ENCODE measurements around the gene LAMA3.

Gene LAMA3

DNA sequence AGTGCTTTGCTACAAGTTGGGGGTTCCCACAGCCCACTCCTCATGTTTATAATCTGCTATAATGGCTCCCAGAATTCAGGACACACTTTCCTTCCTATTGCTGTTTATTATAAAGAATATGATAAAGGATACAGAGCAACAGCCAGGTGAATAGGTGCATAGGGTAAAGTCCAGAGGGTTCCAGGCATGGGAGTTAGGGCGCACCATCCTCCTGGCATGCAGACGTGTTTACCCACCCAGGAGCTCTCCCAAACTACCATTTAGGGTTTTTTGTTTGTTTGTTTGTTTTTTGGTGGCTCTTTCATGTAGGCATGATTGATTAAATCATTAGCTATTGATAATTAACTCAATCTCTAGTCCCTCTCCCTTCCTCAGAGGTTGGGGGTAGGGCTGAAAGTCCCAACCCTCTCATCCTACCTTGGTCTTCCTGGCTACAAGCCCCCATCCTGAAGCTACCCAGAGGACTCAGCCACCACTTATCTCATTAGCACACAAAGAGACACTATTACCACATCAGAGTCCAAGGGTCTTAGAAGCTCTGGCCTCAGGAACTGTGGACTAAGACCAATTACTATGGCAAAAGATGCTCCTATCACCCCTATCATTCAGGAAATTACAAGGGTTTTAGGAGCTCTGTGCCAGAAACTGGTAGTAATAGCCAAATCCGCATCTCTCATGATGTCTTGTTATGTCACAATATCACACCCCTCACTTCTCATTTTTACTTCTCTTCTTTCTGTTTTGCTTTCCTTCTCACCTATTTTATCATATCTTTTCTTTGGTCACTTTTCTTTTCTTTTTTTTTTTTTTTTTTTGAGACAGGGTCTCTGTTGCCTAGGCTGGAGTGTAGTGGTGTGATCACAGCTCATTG is 170.4 kb downstream of the LAMA3 start:
- Histone ChIP-seq H2AFZ (ENCODE audit: low read depth, low read length) (no peak overlapping the region), H3K27ac (ENCODE audit: low read length) (no peak overlapping the region), H3K4me2 (ENCODE audit: insufficient read depth, low read length) (no peak overlapping the region), H3K36me3 (ENCODE audit: insufficient read depth, low read length) (no peaks in the 10 kb centered on the region), H3K4me1 (ENCODE audit: insufficient read depth, low read length) (peaks cover 3% of the 10 kb centered on the region), H3K27me3 (ENCODE audit: insufficient read depth, low read length, poor library complexity) (no peaks in the 10 kb centered on the region), H3K4me3 (ENCODE audit: low read depth in 1 of 2, low read length in 2 of 2) (no peak overlapping the region), H4K20me1 (ENCODE audit: insufficient read depth, low read length) (no peaks in the 10 kb centered on the region), H3K9me3 (ENCODE audit: insufficient read depth, low read length, severe bottlenecking) (no peaks in the 10 kb centered on the region), H3K9ac (ENCODE audit: low read depth, low read length) (no peak overlapping the region), H3K79me2 (ENCODE audit: insufficient read depth, low read length) (no peaks in the 10 kb centered on the region)
- no peak for ATAC-seq (ENCODE audit: insufficient read depth, low read depth)
- DNase-seq: no peak
- TF ChIP-seq EZH2 (IDR thresholded peaks at IDR 0.05; ENCODE audit: borderline replicate concordance, low read depth, low read length, severe bottlenecking): no peak
- TF ChIP-seq, protein P1, sequence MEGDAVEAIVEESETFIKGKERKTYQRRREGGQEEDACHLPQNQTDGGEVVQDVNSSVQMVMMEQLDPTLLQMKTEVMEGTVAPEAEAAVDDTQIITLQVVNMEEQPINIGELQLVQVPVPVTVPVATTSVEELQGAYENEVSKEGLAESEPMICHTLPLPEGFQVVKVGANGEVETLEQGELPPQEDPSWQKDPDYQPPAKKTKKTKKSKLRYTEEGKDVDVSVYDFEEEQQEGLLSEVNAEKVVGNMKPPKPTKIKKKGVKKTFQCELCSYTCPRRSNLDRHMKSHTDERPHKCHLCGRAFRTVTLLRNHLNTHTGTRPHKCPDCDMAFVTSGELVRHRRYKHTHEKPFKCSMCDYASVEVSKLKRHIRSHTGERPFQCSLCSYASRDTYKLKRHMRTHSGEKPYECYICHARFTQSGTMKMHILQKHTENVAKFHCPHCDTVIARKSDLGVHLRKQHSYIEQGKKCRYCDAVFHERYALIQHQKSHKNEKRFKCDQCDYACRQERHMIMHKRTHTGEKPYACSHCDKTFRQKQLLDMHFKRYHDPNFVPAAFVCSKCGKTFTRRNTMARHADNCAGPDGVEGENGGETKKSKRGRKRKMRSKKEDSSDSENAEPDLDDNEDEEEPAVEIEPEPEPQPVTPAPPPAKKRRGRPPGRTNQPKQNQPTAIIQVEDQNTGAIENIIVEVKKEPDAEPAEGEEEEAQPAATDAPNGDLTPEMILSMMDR (IDR thresholded peaks at IDR 0.05; ENCODE audit: borderline replicate concordance, extremely low read depth, low read length, poor library complexity, severe bottlenecking): no peak

DNA sequence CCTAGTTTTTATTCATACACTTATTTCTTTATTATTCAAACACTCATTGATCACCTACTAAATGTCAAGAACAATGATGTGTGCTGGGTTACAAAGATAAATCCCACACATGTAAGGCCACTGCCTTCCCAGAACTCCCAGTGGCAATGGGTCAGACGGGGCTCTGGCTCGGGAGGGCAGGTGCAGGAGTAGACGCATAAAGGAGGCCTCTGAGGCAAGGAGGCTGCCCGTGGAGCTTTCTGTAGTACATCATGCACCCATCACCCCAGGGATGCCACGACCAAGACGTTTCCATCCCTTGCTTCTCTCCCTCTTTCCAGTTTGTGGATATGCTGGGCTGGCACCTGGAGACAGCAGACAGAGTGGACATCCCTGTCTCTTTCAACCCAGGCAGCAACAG is 172.1 kb downstream of the LAMA3 start:
- Histone ChIP-seq H3K4me3 (ENCODE audit: low read depth in 1 of 2, low read length in 2 of 2) (no peak overlapping the region), H3K79me2 (ENCODE audit: insufficient read depth, low read length) (no peaks in the 10 kb centered on the region), H3K9me3 (ENCODE audit: insufficient read depth, low read length, severe bottlenecking) (no peaks in the 10 kb centered on the region), H4K20me1 (ENCODE audit: insufficient read depth, low read length) (no peaks in the 10 kb centered on the region), H3K9ac (ENCODE audit: low read depth, low read length) (no peak overlapping the region), H2AFZ (ENCODE audit: low read depth, low read length) (no peak overlapping the region), H3K27me3 (ENCODE audit: insufficient read depth, low read length, poor library complexity) (no peaks in the 10 kb centered on the region), H3K4me2 (ENCODE audit: insufficient read depth, low read length) (no peak overlapping the region), H3K4me1 (ENCODE audit: insufficient read depth, low read length) (peaks cover 13% of the 10 kb centered on the region), H3K36me3 (ENCODE audit: insufficient read depth, low read length) (no peaks in the 10 kb centered on the region), H3K27ac (ENCODE audit: low read length) (no peak overlapping the region)
- ATAC-seq (ENCODE audit: insufficient read depth, low read depth) (no peak), DNase-seq (no peak)
- TF ChIP-seq, protein P1 (IDR thresholded peaks at IDR 0.05; ENCODE audit: borderline replicate concordance, extremely low read depth, low read length, poor library complexity, severe bottlenecking): no peak
- TF ChIP-seq EZH2 (IDR thresholded peaks at IDR 0.05; ENCODE audit: borderline replicate concordance, low read depth, low read length, severe bottlenecking): no peak

DNA sequence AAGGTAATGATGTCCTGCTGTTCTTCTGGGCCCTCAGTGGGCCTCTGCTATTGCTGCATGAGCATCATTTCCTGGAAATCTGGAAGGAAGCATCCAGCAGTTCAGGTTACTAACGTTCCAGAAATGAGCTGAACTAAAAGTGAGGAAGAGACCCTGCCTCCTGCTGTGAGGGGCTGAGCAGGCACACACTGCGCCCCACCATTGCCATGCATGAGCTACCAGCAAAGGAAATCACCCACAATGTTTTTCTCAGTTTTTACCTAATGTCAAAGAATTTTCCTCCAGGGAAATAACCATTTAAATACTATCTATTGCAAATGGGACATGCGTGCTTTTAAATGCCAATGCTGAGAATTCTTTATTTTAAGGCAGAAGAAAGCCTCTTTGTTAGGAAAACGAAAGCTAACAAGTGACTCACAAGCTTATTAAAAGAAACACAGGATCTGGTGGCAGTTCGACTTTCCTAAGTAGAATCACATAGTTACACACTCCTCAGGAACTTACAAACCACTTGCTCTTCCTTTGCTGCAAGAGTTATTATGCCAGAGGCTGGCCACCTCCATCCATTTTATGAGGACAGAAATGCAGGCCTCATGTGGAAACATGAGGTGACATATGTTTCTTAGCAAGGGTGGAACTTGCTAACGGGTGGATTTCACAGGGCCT is 172.7 kb downstream of the LAMA3 start:
- Histone ChIP-seq H3K27me3 (ENCODE audit: insufficient read depth, low read length, poor library complexity) (no peaks in the 10 kb centered on the region), H3K4me3 (ENCODE audit: low read depth in 1 of 2, low read length in 2 of 2) (no peak overlapping the region), H3K4me1 (ENCODE audit: insufficient read depth, low read length) (peaks cover 16% of the 10 kb centered on the region), H3K27ac (ENCODE audit: low read length) (no peak overlapping the region), H3K4me2 (ENCODE audit: insufficient read depth, low read length) (no peak overlapping the region), H4K20me1 (ENCODE audit: insufficient read depth, low read length) (no peaks in the 10 kb centered on the region), H2AFZ (ENCODE audit: low read depth, low read length) (no peak overlapping the region), H3K36me3 (ENCODE audit: insufficient read depth, low read length) (no peaks in the 10 kb centered on the region), H3K79me2 (ENCODE audit: insufficient read depth, low read length) (no peaks in the 10 kb centered on the region), H3K9ac (ENCODE audit: low read depth, low read length) (no peak overlapping the region), H3K9me3 (ENCODE audit: insufficient read depth, low read length, severe bottlenecking) (no peaks in the 10 kb centered on the region)
- ATAC-seq (ENCODE audit: insufficient read depth, low read depth): no peak
- DNase-seq: no peak
- no peak for TF ChIP-seq EZH2 (IDR thresholded peaks at IDR 0.05; ENCODE audit: borderline replicate concordance, low read depth, low read length, severe bottlenecking)
- TF ChIP-seq, protein P1 (IDR thresholded peaks at IDR 0.05; ENCODE audit: borderline replicate concordance, extremely low read depth, low read length, poor library complexity, severe bottlenecking): no peak

Data from DND-41 (cell line).